HepG2 (cell line): ENCODE measurements around the gene PSMG4. TPM values are rescaled to one million over a fixed set of nuclear protein-coding genes. Genes with fewer than 3 reads are reported as not detected.

Experiments used
- HMG20A ChIP-seq: IDR thresholded peaks from 2 replicates; pipeline ENCODE4 v1.6.1; 2016; ENCODE audit warnings: borderline replicate concordance
- HNF4G ChIP-seq, 2 experiments: sonication (generic) in 1 of 2; formaldehyde crosslinking in 1 of 2; IDR thresholded peaks; 2 replicates each; pipeline versions ENCODE4 v1.4.0 to v1.6.1; 2011 to 2020; ENCODE audit warnings: borderline replicate concordance in 2 of 2, low read depth in 2 of 2, mild to moderate bottlenecking in 2 of 2, low read length in 1 of 2, missing genetic modification reagents in 1 of 2, moderate library complexity in 1 of 2
- KAT2B ChIP-seq: fragments of 150-350 bp; IDR thresholded peaks from 2 replicates; pipeline ENCODE4 v1.6.1; 2014; ENCODE audit warnings: low read depth, low read length, borderline replicate concordance
- PBX2 ChIP-seq: IDR thresholded peaks from 2 replicates; pipeline ENCODE4 v1.6.1; 2016; ENCODE audit warnings: control low read depth
- PPARG ChIP-seq: conservative IDR thresholded peaks from 2 replicates; pipeline ENCODE4 v1.6.1; 2016; ENCODE audit warnings: missing biosample characterization, missing genetic modification reagents
- SALL1 ChIP-seq: sonication (generic); formaldehyde crosslinking; IDR thresholded peaks from 2 replicates; pipeline ENCODE4 v1.8.0; 2022; ENCODE audit warnings: mild to moderate bottlenecking, missing genetic modification reagents
- UBTF ChIP-seq: sonication (generic); formaldehyde crosslinking; IDR thresholded peaks from 2 replicates; pipeline ENCODE4 v1.4.0; 2020; ENCODE audit warnings: mild to moderate bottlenecking, missing genetic modification reagents
- ZFP36 ChIP-seq: fragments of 150-350 bp; IDR thresholded peaks from 2 replicates; pipeline ENCODE4 v1.6.1; 2018; ENCODE audit warnings: borderline replicate concordance, low read length, low read depth; ENCODE audit not compliant: partially characterized antibody
- ZNF318 ChIP-seq: sonication (generic); formaldehyde crosslinking; IDR thresholded peaks from 2 replicates; pipeline ENCODE4 v1.4.0; 2020; ENCODE audit warnings: mild to moderate bottlenecking, missing genetic modification reagents
- ZNF512 ChIP-seq: sonication (generic); formaldehyde crosslinking; IDR thresholded peaks from 2 replicates; pipeline ENCODE4 v1.4.0; 2020; ENCODE audit warnings: mild to moderate bottlenecking, missing genetic modification reagents
- ZNF577 ChIP-seq: sonication (generic); formaldehyde crosslinking; IDR thresholded peaks from 2 replicates; pipeline ENCODE4 v1.4.0; 2020; ENCODE audit warnings: mild to moderate bottlenecking, low read depth, missing genetic modification reagents, borderline replicate concordance
- ZNF7 ChIP-seq: IDR thresholded peaks from 2 replicates; pipeline ENCODE4 v1.6.1; 2016; ENCODE audit warnings: missing biosample characterization, missing genetic modification reagents
- ZSCAN21 ChIP-seq: sonication (generic); formaldehyde crosslinking; IDR thresholded peaks from 2 replicates; pipeline ENCODE4 v1.8.0; 2022; ENCODE audit warnings: mild to moderate bottlenecking, missing genetic modification reagents, moderate library complexity, borderline replicate concordance
- polyA plus RNA-seq, 8 experiments: library from polyadenylated mRNA; depleted of rRNA in 3 of 8; stranded (reverse) in 7 of 8; unstranded in 1 of 8; fragments of >200 nt; fragmentation: Illumina TruSeq in 4 of 8; extraction: Trizol in 4 of 8; gene quantifications; 2 replicates each; pipeline versions ENCODE4 v1.2.1 to v1.2.3, GENCODE V29; 2011 to 2016; ENCODE audit warnings: low read depth in 4 of 8, missing spikeins in 1 of 8, mixed read lengths in 1 of 8; ENCODE audit not compliant: insufficient read depth in 1 of 8
- total RNA-seq, 5 experiments: library from RNA; depleted of rRNA; stranded (reverse); fragments of >200 nt; fragmentation: Illumina TruSeq; extraction: Trizol; gene quantifications; 2 replicates each; pipeline ENCODE4 v1.2.3, GENCODE V29; 2016; ENCODE audit warnings: low read depth in 1 of 5

The PSMG4 gene
- total and polyA plus RNA-seq, 2 of the 13 experiments (the other 11 are each of a cell fraction or from before 2014, with no cell fraction given) = 28.5 to 32.8 TPM

GRCh38 chr6:3231247-3232016 lies 27.3 kb upstream of the PSMG4 start (continued):
- TF ChIP-seq UBTF (CRISPR knock-in tag) (peak; percentile 64), PBX2 (no peak), ZNF7 (no peak), HMG20A (CRISPR knock-in tag) (peak; percentile 14; the same call in 1 of the 2 replicates), ZNF512 (CRISPR knock-in tag) (peak; percentile 60; the same call in 1 of the 2 replicates), HNF4G (IDR thresholded peaks at IDR 0.05; ENCODE audit: borderline replicate concordance, low read depth, low read length) (no peak), HNF4G (CRISPR knock-in tag; IDR thresholded peaks at IDR 0.05; ENCODE audit: borderline replicate concordance, low read depth) (no peak), ZSCAN21 (CRISPR knock-in tag) (0 out of 2 replicates have a peak, but pooled peaks have one; percentile 27), SALL1 (CRISPR knock-in tag) (peak; percentile 76), ZNF318 (CRISPR knock-in tag) (peak; percentile 20; the same call in 1 of the 2 replicates), ZFP36 (peak; percentile 6), ZNF577 (CRISPR knock-in tag) (no peak), PPARG (CRISPR knock-in tag) (peak; percentile 23; the same call in 1 of the 2 replicates), KAT2B (no peak)
